Mesendoderm (in vitro differentiated cells): Measurements from ENCODE around the gene HLCS.

Source experiments
- DNase-seq: peaks from one replicate; pipeline ENCODE4 v3.0.0; 2013
- H2AK5ac ChIP-seq: 2 replicates; pipeline ENCODE4 v1.6.1; 2013; ENCODE audit warnings: low read length, inconsistent platforms
- H2BK120ac ChIP-seq: 2 replicates; pipeline ENCODE4 v1.6.1; 2013; ENCODE audit warnings: low read depth, mild to moderate bottlenecking, low read length, moderate library complexity, mixed read lengths
- H2BK15ac ChIP-seq: replicated peaks from 2 replicates; pipeline ENCODE4 v1.6.1; 2013; ENCODE audit warnings: low read depth, mild to moderate bottlenecking, moderate library complexity
- H2BK5ac ChIP-seq: 2 replicates; pipeline ENCODE4 v1.6.1; 2013; ENCODE audit warnings: low read length, inconsistent platforms
- H3K18ac ChIP-seq: 2 replicates; pipeline ENCODE4 v1.6.1; 2013; ENCODE audit warnings: mild to moderate bottlenecking, low read length, mixed read lengths
- H3K23ac ChIP-seq: one replicate; pipeline ENCODE4 v1.6.1; 2013; ENCODE audit warnings: low read length
- H3K27ac ChIP-seq: 2 replicates; pipeline ENCODE4 v1.5.1; 2013; ENCODE audit warnings: low read depth, mild to moderate bottlenecking, inconsistent platforms, low read length, moderate library complexity
- H3K27me3 ChIP-seq: 2 replicates; pipeline ENCODE4 v1.6.1; 2013; ENCODE audit warnings: low read length, control low read depth, mild to moderate bottlenecking, inconsistent platforms; ENCODE audit not compliant: insufficient read depth, poor library complexity
- H3K36me3 ChIP-seq: 2 replicates; pipeline ENCODE4 v1.6.1; 2013; ENCODE audit warnings: low read length, inconsistent platforms; ENCODE audit not compliant: control insufficient read depth, insufficient read depth
- H3K4ac ChIP-seq: one replicate; pipeline ENCODE4 v1.6.1; 2013; ENCODE audit warnings: low read depth, mild to moderate bottlenecking, low read length, moderate library complexity
- H3K4me1 ChIP-seq: 2 replicates; pipeline ENCODE4 v1.6.1; 2013; ENCODE audit warnings: low read depth, low read length, inconsistent platforms; ENCODE audit not compliant: control insufficient read depth
- H3K4me2 ChIP-seq: 2 replicates; pipeline ENCODE4 v1.6.1; 2013; ENCODE audit warnings: low read length
- H3K4me3 ChIP-seq: 2 replicates; pipeline ENCODE4 v1.5.1; 2013; ENCODE audit warnings: mild to moderate bottlenecking, low read length
- H3K56ac ChIP-seq: one replicate; pipeline ENCODE4 v1.6.1; 2013; ENCODE audit warnings: low read length
- H3K79me1 ChIP-seq: 2 replicates; pipeline ENCODE4 v1.6.1; 2013; ENCODE audit warnings: low read length, inconsistent platforms
- H3K79me2 ChIP-seq: 2 replicates; pipeline ENCODE4 v1.6.1; 2013; ENCODE audit warnings: mild to moderate bottlenecking, low read length; ENCODE audit not compliant: control insufficient read depth, insufficient read depth
- H3K9ac ChIP-seq: 2 replicates; pipeline ENCODE4 v1.6.1; 2013; ENCODE audit warnings: low read length, inconsistent platforms
- H4K5ac ChIP-seq: one replicate; pipeline ENCODE4 v1.6.1; 2013; ENCODE audit warnings: low read length
- H4K8ac ChIP-seq: one replicate; pipeline ENCODE4 v1.6.1; 2013; ENCODE audit warnings: low read depth, mild to moderate bottlenecking, control low read depth, low read length, moderate library complexity
- WGBS: extraction: QIAGEN DNeasy Blood & Tissue Kit; methylation state at CpG from one replicate; pipeline ENCODE4 v1.1.7; 2013; ENCODE audit warnings: low lambda C conversion rate, missing lambda C conversion rate; ENCODE audit not compliant: insufficient coverage; ENCODE audit errors: extremely low coverage; 5-methylcytosine and 5-hydroxymethylcytosine counted together

HLCS gene

GRCh38 chr21:36709030-36709867 lies 257.2 kb downstream of the HLCS start:
- no peaks in the 10 kb centered on the region for H3K79me2 ChIP-seq
- H2BK120ac ChIP-seq, result no peak overlapping the region
- no peak overlapping the region for H3K23ac ChIP-seq
- H2AK5ac ChIP-seq, result no peak overlapping the region
- no peak overlapping the region for H3K27ac ChIP-seq
- no CpG with 5 or more reads among the region's 55 CpGs for WGBS
- no peaks in the 10 kb centered on the region for H3K79me1 ChIP-seq
- H3K27me3 ChIP-seq, result peaks cover 77% of the 10 kb centered on the region
- no peak overlapping the region for H3K4me2 ChIP-seq
- no peaks in the 10 kb centered on the region for H3K36me3 ChIP-seq
- H4K8ac ChIP-seq, result no peak overlapping the region
- no peak overlapping the region for H3K18ac ChIP-seq
- no peak overlapping the region for H3K4me3 ChIP-seq
- H2BK15ac ChIP-seq, result no peak overlapping the region
- no peak overlapping the region for H3K9ac ChIP-seq
- no peak overlapping the region for H3K4ac ChIP-seq
- no peak overlapping the region for H2BK5ac ChIP-seq
- no peak overlapping the region for H4K5ac ChIP-seq
- no peaks in the 10 kb centered on the region for H3K4me1 ChIP-seq
- peak; percentile 32 for DNase-seq
- H3K56ac ChIP-seq, result no peak overlapping the region

GRCh38 chr21:36708286-36709029 lies 258.0 kb downstream of the HLCS start:
- Histone ChIP-seq H3K23ac (peak overlapping the region; percentile 45), H3K4me1 (no peaks in the 10 kb centered on the region), H2BK120ac (no peak overlapping the region), H3K36me3 (no peaks in the 10 kb centered on the region), H2AK5ac (no peak overlapping the region), H3K4me2 (peak overlapping the region; percentile 25), H3K79me2 (no peaks in the 10 kb centered on the region), H4K8ac (no peak overlapping the region), H2BK15ac (no peak overlapping the region), H3K18ac (no peak overlapping the region), H3K79me1 (no peaks in the 10 kb centered on the region), H3K4me3 (no peak overlapping the region), H4K5ac (no peak overlapping the region), H3K9ac (no peak overlapping the region), H2BK5ac (no peak overlapping the region), H3K56ac (peak overlapping the region; percentile 42), H3K27ac (no peak overlapping the region), H3K4ac (no peak overlapping the region), H3K27me3 (peaks cover 85% of the 10 kb centered on the region)
- WGBS, result no CpG with 5 or more reads among the region's 44 CpGs
- peak; percentile 15 for DNase-seq

GRCh38 chr21:36707763-36708285 lies 258.6 kb downstream of the HLCS start:
- H3K79me1 ChIP-seq, result no peaks in the 10 kb centered on the region
- H4K8ac ChIP-seq, result no peak overlapping the region
- no peak overlapping the region for H3K18ac ChIP-seq
- H3K4me1 ChIP-seq, result no peaks in the 10 kb centered on the region
- H3K27ac ChIP-seq, result no peak overlapping the region
- no peak overlapping the region for H3K4me3 ChIP-seq
- H2BK120ac ChIP-seq, result no peak overlapping the region
- no peak for DNase-seq
- peaks cover 90% of the 10 kb centered on the region for H3K27me3 ChIP-seq
- no peak overlapping the region for H2AK5ac ChIP-seq
- no peak overlapping the region for H3K4ac ChIP-seq
- WGBS, result no CpG with 5 or more reads among the region's 53 CpGs
- no peaks in the 10 kb centered on the region for H3K79me2 ChIP-seq
- peak overlapping the region; percentile 49 for H3K56ac ChIP-seq
- H3K36me3 ChIP-seq, result no peaks in the 10 kb centered on the region
- H3K9ac ChIP-seq, result no peak overlapping the region
- H2BK15ac ChIP-seq, result no peak overlapping the region
- H3K4me2 ChIP-seq, result peak overlapping the region; percentile 25
- H2BK5ac ChIP-seq, result no peak overlapping the region
- peak overlapping the region; percentile 94 for H3K23ac ChIP-seq
- no peak overlapping the region for H4K5ac ChIP-seq

- H2BK5ac ChIP-seq, result no peak overlapping the region
- no peak overlapping the region for H3K4me3 ChIP-seq
- no peak overlapping the region for H4K8ac ChIP-seq
- no peaks in the 10 kb centered on the region for H3K79me1 ChIP-seq
- H3K27me3 ChIP-seq, result peaks cover 94% of the 10 kb centered on the region
- no peak overlapping the region for H2AK5ac ChIP-seq
- H3K4me2 ChIP-seq, result no peak overlapping the region
- peak; percentile 76 for DNase-seq
- peak overlapping the region; percentile 94 for H3K23ac ChIP-seq
- no peak overlapping the region for H3K4ac ChIP-seq
- H3K79me2 ChIP-seq, result no peaks in the 10 kb centered on the region
- no peaks in the 10 kb centered on the region for H3K4me1 ChIP-seq
- H3K18ac ChIP-seq, result no peak overlapping the region
- no CpG with 5 or more reads among the region's 32 CpGs for WGBS
- no peak overlapping the region for H2BK15ac ChIP-seq
- H3K27ac ChIP-seq, result no peak overlapping the region
- no peak overlapping the region for H3K9ac ChIP-seq
- H3K56ac ChIP-seq, result peak overlapping the region; percentile 49
- no peaks in the 10 kb centered on the region for H3K36me3 ChIP-seq
- no peak overlapping the region for H4K5ac ChIP-seq
- H2BK120ac ChIP-seq, result no peak overlapping the region
These were observed 259.3 kb downstream of the HLCS start for GRCh38 chr21:36706951-36707762.

GRCh38 chr21:36706482-36706852 lies 260.0 kb downstream of the HLCS start:
- no peak overlapping the region for H4K8ac ChIP-seq
- no peak overlapping the region for H3K27ac ChIP-seq
- H3K4ac ChIP-seq, result no peak overlapping the region
- H3K36me3 ChIP-seq, result no peaks in the 10 kb centered on the region
- WGBS, result no CpG with 5 or more reads among the region's 13 CpGs
- H3K79me1 ChIP-seq, result no peaks in the 10 kb centered on the region
- no peak overlapping the region for H2BK120ac ChIP-seq
- DNase-seq, result no peak
- H3K18ac ChIP-seq, result no peak overlapping the region
- no peak overlapping the region for H2BK5ac ChIP-seq
- H3K27me3 ChIP-seq, result peaks cover 98% of the 10 kb centered on the region
- no peak overlapping the region for H3K9ac ChIP-seq
- H3K79me2 ChIP-seq, result no peaks in the 10 kb centered on the region
- no peak overlapping the region for H2AK5ac ChIP-seq
- H4K5ac ChIP-seq, result no peak overlapping the region
- no peak overlapping the region for H3K4me3 ChIP-seq
- H2BK15ac ChIP-seq, result no peak overlapping the region
- H3K4me1 ChIP-seq, result no peaks in the 10 kb centered on the region
- no peak overlapping the region for H3K23ac ChIP-seq
- no peak overlapping the region for H3K56ac ChIP-seq
- H3K4me2 ChIP-seq, result no peak overlapping the region
